Smooth muscle cell (in vitro differentiated cells): Measurements from ENCODE around the gene CLASRP. TPM values are rescaled to one million over a fixed set of nuclear protein-coding genes. Genes with fewer than 3 reads are reported as not detected.

ENCODE experiments used
- DNase-seq: peaks from one replicate; lab custom pipeline; 2025; ENCODE audit not compliant: unreplicated experiment; lab: John Stamatoyannopoulos, UW
- H2AFZ ChIP-seq: fragments of 200-600 bp; sonication (generic); 2 replicates; pipeline ENCODE4 v1.6.0; 2016; ENCODE audit warnings: antibody characterized with exemption, low read depth, mild to moderate bottlenecking
- H3F3A ChIP-seq: fragments of 200-600 bp; sonication (generic); 2 replicates; pipeline ENCODE4 v1.6.0; 2017; ENCODE audit warnings: antibody characterized with exemption, low read depth
- H3K27ac ChIP-seq: fragments of 200-600 bp; sonication (generic); 2 replicates; pipeline ENCODE4 v1.5.1; 2016; ENCODE audit warnings: low read depth, mild to moderate bottlenecking
- H3K27me3 ChIP-seq: fragments of 200-600 bp; sonication (generic); 2 replicates; pipeline ENCODE4 v1.6.1; 2016; ENCODE audit warnings: low read depth, mild to moderate bottlenecking
- H3K36me3 ChIP-seq: fragments of 200-600 bp; sonication (generic); 2 replicates; pipeline ENCODE4 v1.5.1; 2016; ENCODE audit warnings: low read depth
- H3K4me1 ChIP-seq: fragments of 200-600 bp; sonication (generic); 2 replicates; pipeline ENCODE4 v1.5.1; 2016; ENCODE audit warnings: low read depth
- H3K4me2 ChIP-seq: fragments of 200-600 bp; sonication (generic); 2 replicates; pipeline ENCODE4 v1.6.0; 2016; ENCODE audit warnings: mild to moderate bottlenecking
- H3K4me3 ChIP-seq: fragments of 200-600 bp; sonication (generic); 2 replicates; pipeline ENCODE4 v1.5.1; 2016; ENCODE audit warnings: mild to moderate bottlenecking
- H3K79me2 ChIP-seq: fragments of 200-600 bp; sonication (generic); 2 replicates; pipeline ENCODE4 v1.6.0; 2016; ENCODE audit warnings: low read depth, mild to moderate bottlenecking
- H3K9ac ChIP-seq: fragments of 200-600 bp; sonication (generic); 2 replicates; pipeline ENCODE4 v1.6.0; 2016; ENCODE audit warnings: low read depth
- H3K9me3 ChIP-seq: fragments of 200-600 bp; sonication (generic); replicated peaks from 2 replicates; pipeline ENCODE4 v1.5.1; 2016; ENCODE audit warnings: low read depth
- H4K20me1 ChIP-seq: fragments of 200-600 bp; sonication (generic); 2 replicates; pipeline ENCODE4 v1.6.0; 2016; ENCODE audit warnings: low read depth
- WGBS: methylation state at CpG from one replicate; pipeline ENCODE4 v1.1.7; 2016; ENCODE audit warnings: low lambda C conversion rate; 5-methylcytosine and 5-hydroxymethylcytosine counted together
- polyA plus RNA-seq: library from polyadenylated mRNA; unstranded; fragments of >200 nt; fragmentation: Nextera tagmentation; extraction: Ambion mirVana; gene quantifications from 2 replicates; pipeline ENCODE4 v1.2.1, GENCODE V29; 2016
- total RNA-seq: library from RNA; depleted of rRNA; stranded (reverse); fragments of >200 nt; gene quantifications from 2 replicates; pipeline ENCODE4 v1.2.3, GENCODE V29; 2014
- TF ChIP-seq, protein P1 (sequence below): fragments of 200-600 bp; sonication (generic); IDR thresholded peaks from 2 replicates; pipeline ENCODE4 v1.5.1; 2017; ENCODE audit warnings: borderline replicate concordance, mild to moderate bottlenecking, antibody characterized with exemption; ENCODE audit not compliant: insufficient read depth, poor library complexity, severe bottlenecking

Gene CLASRP
- total and polyA plus RNA-seq, 2 experiments from 2014 or later = 24.3 to 34.6 TPM

DNA sequence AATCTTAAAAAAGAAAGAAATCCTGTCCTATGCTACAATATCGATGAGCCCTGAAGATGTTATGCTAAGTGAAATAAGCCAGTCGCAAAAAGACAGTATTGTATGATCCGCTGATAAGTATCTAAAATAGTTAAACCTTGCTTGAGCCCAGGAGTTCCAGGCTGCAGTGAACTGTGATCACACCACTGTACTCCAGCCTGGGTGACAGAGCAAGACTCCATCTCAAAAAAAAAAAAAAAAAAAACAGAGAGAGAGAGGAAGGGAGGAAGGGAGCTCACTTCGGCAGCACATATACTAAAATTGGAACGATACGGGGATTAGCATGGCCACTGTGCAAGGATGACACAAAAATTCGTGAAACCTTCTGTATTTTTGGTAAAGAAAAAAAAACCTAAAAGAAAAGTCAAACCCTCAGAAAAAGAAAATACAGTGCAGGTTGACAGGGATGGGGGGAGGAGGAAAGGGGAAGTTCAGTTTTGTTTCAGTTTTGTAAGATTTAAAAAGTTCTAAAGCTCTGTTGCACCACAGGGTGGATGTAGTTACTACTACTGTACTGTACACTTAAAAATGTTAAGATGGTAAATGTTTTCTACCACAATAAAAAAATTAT is 8.4 kb downstream of the CLASRP start:
- Histone ChIP-seq H3F3A (peaks cover 4% of the 10 kb centered on the region), H3K79me2 (peaks cover 92% of the 10 kb centered on the region), H3K9ac (no peak overlapping the region), H3K27me3 (no peaks in the 10 kb centered on the region), H3K36me3 (peaks cover 6% of the 10 kb centered on the region), H3K9me3 (no peaks in the 10 kb centered on the region), H4K20me1 (peaks cover 99% of the 10 kb centered on the region), H3K27ac (no peak overlapping the region), H3K4me3 (no peak overlapping the region), H3K4me1 (no peaks in the 10 kb centered on the region), H2AFZ (no peak overlapping the region), H3K4me2 (no peak overlapping the region)
- no peak for DNase-seq
- TF ChIP-seq, protein P1, sequence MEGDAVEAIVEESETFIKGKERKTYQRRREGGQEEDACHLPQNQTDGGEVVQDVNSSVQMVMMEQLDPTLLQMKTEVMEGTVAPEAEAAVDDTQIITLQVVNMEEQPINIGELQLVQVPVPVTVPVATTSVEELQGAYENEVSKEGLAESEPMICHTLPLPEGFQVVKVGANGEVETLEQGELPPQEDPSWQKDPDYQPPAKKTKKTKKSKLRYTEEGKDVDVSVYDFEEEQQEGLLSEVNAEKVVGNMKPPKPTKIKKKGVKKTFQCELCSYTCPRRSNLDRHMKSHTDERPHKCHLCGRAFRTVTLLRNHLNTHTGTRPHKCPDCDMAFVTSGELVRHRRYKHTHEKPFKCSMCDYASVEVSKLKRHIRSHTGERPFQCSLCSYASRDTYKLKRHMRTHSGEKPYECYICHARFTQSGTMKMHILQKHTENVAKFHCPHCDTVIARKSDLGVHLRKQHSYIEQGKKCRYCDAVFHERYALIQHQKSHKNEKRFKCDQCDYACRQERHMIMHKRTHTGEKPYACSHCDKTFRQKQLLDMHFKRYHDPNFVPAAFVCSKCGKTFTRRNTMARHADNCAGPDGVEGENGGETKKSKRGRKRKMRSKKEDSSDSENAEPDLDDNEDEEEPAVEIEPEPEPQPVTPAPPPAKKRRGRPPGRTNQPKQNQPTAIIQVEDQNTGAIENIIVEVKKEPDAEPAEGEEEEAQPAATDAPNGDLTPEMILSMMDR = no peak
- 95% methylated on average over 7 of the region's 7 CpGs for WGBS

DNA sequence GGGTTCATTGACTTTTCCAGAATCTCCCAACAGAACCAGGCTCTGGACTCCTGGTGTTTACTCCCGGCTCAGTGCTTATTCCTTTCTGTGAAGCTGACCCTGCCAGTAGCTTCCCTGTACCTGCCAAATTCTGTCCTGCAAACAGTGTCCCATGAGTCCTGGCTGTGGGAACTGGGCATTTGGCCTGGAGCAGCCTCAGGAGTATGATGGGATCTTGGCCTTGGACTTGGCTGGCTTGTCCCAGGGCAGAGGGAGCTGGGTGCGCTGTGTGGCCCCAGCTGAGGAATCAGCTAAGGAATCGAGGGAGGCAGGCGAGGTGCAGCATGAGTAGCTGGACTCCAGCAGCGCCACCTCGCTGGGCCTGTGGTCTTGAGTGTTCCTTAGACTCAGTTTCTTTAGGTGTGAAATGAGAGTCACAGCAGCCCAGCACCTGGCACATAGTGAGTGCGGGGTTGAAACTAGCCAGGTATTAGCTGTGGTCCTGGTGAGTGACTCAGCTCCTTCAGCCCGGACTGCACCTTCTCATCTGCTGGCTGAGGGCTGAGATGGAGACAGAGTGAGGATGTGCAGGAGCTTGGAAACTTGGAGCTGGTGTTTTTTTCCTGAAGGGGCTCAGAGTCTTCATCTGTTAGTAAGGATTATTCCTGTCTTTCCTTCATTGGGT is 10.4 kb downstream of the CLASRP start:
- no peak overlapping the region for H3K9ac ChIP-seq
- DNase-seq = no peak
- no peak overlapping the region for H3K4me3 ChIP-seq
- H3K79me2 ChIP-seq = peaks cover 83% of the 10 kb centered on the region
- peaks cover 3% of the 10 kb centered on the region for H3F3A ChIP-seq
- H4K20me1 ChIP-seq = peaks cover 99% of the 10 kb centered on the region
- no peaks in the 10 kb centered on the region for H3K9me3 ChIP-seq
- peaks cover 10% of the 10 kb centered on the region for H3K36me3 ChIP-seq
- H3K27ac ChIP-seq = no peak overlapping the region
- no peak overlapping the region for H2AFZ ChIP-seq
- TF ChIP-seq, protein P1 = no peak
- H3K4me1 ChIP-seq = no peaks in the 10 kb centered on the region
- no peaks in the 10 kb centered on the region for H3K27me3 ChIP-seq
- H3K4me2 ChIP-seq = no peak overlapping the region
- WGBS = 83% methylated on average over 8 of the region's 8 CpGs

DNA sequence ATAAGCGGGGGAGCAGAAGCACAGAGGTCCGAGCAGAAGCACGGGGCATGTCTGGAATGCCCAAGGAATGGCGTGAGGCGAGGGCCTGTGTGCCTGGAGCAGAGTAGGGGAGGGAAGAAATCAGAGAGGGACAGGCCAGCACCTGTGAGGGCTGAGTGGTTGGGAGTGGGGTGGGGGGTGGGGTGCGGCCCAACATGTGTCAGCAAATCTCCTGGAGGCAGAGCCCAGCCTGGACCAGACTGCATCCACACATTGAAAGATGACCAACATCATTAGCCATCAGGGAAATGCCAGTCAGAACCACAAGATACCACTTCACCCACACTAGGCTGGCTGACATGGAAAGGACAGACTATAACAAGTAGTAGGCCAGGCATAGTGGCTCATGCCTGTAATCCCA is 11.2 kb downstream of the CLASRP start:
- Histone ChIP-seq H3K27ac (no peak overlapping the region), H3K36me3 (peaks cover 10% of the 10 kb centered on the region), H3K27me3 (no peaks in the 10 kb centered on the region), H3K9ac (no peak overlapping the region), H3K79me2 (peaks cover 74% of the 10 kb centered on the region), H3K4me3 (no peak overlapping the region), H3K9me3 (no peaks in the 10 kb centered on the region), H3F3A (no peaks in the 10 kb centered on the region), H3K4me1 (no peaks in the 10 kb centered on the region), H4K20me1 (peaks cover 99% of the 10 kb centered on the region), H2AFZ (no peak overlapping the region), H3K4me2 (no peak overlapping the region)
- 74% methylated on average over 5 of the region's 6 CpGs for WGBS
- no peak for DNase-seq
- TF ChIP-seq, protein P1 = no peak
